Dermis blood vessel endothelial cell (primary cell): ENCODE data around the gene ARHGEF16. TPM values are rescaled to one million over a fixed set of nuclear protein-coding genes. Genes with fewer than 3 reads are reported as not detected.

Experiments used
- DNase-seq: peaks from one replicate; pipeline ENCODE4 v3.0.0; 2010
- total RNA-seq: library from RNA; depleted of rRNA; stranded (reverse); fragments of >200 nt; gene quantifications from 2 replicates; pipeline ENCODE4 v1.2.3, GENCODE V29; 2014

ARHGEF16 gene
- total RNA-seq, 1 donor from 2014 or later, result 0.51 TPM

- peak; percentile 12 for DNase-seq
These were observed 3.7 kb downstream of the ARHGEF16 start for GRCh38 chr1:3457910-3458883.

- no peak for DNase-seq
These were observed 4.8 kb downstream of the ARHGEF16 start for GRCh38 chr1:3459051-3459908.

- DNase-seq, result no peak
These were observed 5.6 kb downstream of the ARHGEF16 start for GRCh38 chr1:3459940-3460671.

- DNase-seq, result peak; percentile 59
These were observed 6.2 kb downstream of the ARHGEF16 start for GRCh38 chr1:3460672-3461131.

GRCh38 chr1:3461238-3461933 is 6.9 kb downstream of the ARHGEF16 start:
- no peak for DNase-seq

- DNase-seq, result no peak
These were observed 7.4 kb downstream of the ARHGEF16 start for GRCh38 chr1:3461934-3462275.

- no peak for DNase-seq
These were observed 8.0 kb downstream of the ARHGEF16 start for GRCh38 chr1:3462356-3463012.

- no peak for DNase-seq
These were observed 8.5 kb downstream of the ARHGEF16 start for GRCh38 chr1:3463013-3463385.

- DNase-seq, result no peak
These were observed 9.0 kb downstream of the ARHGEF16 start for GRCh38 chr1:3463408-3463863.

GRCh38 chr1:3463891-3464648 is 9.6 kb downstream of the ARHGEF16 start:
- no peak for DNase-seq

GRCh38 chr1:3464649-3465025 is 10.2 kb downstream of the ARHGEF16 start:
- DNase-seq, result no peak

GRCh38 chr1:3465091-3465934 is 10.8 kb downstream of the ARHGEF16 start:
- DNase-seq, result no peak

- DNase-seq, result no peak
These were observed 11.5 kb downstream of the ARHGEF16 start for GRCh38 chr1:3465935-3466321.

- no peak for DNase-seq
These were observed 12.1 kb downstream of the ARHGEF16 start for GRCh38 chr1:3466366-3467075.

- DNase-seq, result no peak
These were observed 12.9 kb downstream of the ARHGEF16 start for GRCh38 chr1:3467096-3468036.

- no peak for DNase-seq
These were observed 14.0 kb downstream of the ARHGEF16 start for GRCh38 chr1:3468236-3469103.
